Cerebellar nuclear complex (tissue), 1 donor: ENCODE measurements around the gene OR2L13.
"Not testable (repeated sequence)": the region's sequence is repeated elsewhere in the genome, so short reads cannot be mapped to it uniquely, and the experiment has no call there.

Experiments used
- DNase-seq, 2 experiments: peaks; one replicate each; lab custom pipeline; 2025; lab: John Stamatoyannopoulos, UW

OR2L13 gene, protein sequence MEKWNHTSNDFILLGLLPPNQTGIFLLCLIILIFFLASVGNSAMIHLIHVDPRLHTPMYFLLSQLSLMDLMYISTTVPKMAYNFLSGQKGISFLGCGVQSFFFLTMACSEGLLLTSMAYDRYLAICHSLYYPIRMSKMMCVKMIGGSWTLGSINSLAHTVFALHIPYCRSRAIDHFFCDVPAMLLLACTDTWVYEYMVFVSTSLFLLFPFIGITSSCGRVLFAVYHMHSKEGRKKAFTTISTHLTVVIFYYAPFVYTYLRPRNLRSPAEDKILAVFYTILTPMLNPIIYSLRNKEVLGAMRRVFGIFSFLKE

DNA sequence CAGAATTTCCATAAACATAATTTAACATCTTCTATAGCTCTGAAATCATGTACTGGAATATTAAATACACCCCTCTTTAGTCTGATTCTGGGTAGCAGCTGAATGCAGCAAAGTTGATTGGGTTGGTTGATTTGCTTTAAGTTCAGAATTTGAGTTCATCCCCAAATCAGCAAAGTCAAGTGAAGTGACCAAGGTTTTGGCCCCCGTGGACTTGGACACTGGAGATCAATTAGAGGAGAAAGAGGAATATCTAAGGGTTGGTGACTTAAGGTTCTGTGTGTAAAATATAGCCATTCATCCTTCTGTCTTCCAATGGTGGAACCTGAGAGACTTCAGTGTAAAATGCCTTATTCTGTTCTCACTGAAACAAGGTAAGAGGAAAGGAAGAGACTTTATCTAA is at the start of gene OR2L13:
Gene OR2L13, plus strand, starts transcription at position 301 of the 400 bp plus-strand sequence. CDS start 4,192 bp downstream, outside the sequence.
- no peak for DNase-seq

DNA sequence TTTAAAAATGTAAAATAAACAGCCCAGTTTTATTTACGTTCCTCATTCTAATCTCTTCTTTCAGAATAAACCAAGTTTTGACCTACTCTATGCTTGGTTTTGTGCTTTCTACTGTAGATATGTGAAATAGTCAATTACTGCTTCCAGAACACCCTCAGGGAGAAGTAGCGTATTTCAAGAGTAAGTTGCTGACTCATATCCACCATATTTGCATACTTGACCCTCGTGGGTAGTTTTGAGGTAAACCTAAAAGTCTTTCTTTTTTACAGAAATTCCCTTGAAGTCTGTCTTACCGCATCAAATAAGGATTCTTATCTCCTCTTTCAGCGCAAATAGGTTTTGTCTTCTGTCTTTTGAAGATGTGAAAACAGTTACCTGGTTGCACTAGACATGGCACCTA is 49.8 kb upstream of the OR2L13 start:
- no peak for DNase-seq

GRCh38 chr1:248046536-248046935 is 48.4 kb upstream of the OR2L13 start, which contains the start of gene OR2L3:
TSS of gene OR2L3 (plus strand) at chr1:248046836. CDS start at chr1:248060682, 13,846 bp downstream.
- DNase-seq = no peak

GRCh38 chr1:248047008-248047407 is 48.0 kb upstream of the OR2L13 start:
- DNase-seq = no peak

DNA sequence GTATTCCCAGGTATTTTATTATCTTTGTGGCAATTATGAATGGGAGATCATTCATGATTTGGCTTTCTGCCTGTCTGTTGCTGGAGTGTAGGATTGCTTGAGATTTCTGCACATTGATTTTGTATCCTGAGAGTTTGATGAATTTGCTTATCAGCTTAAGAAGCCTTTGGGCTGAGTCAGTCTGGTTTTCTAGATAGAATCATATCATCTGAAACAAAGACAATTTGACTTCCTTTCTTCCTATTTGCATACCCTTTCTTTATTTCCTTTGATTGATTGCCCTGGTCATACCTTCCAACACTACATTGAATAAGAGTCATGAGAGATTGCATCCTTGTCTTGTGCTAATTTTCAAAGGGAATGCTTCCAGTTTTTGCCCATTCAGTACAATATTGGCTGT is 40.3 kb upstream of the OR2L13 start:
- DNase-seq = no peak

GRCh38 chr1:248055261-248055660 is 39.7 kb upstream of the OR2L13 start:
- no peak for DNase-seq

DNA sequence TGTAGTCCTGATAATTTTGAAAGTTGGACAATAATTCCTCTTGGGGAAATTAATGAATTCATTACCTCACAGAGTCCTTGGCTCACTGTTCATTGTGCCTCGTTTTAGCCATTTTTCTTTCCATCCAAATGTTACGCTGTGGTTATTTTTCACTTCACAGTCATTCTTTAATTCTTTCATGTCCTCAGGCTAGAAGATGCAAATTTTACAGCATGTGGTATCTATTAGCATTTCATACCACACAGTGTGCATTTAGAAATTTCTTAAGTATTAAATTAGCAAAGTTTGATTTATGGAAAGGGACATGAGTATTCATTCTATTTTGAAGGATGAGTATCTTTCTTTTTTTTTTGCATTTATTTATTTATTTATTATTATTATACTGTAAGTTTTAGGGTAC is 29.9 kb upstream of the OR2L13 start:
- no peak for DNase-seq

GRCh38 chr1:248065604-248066003 is 29.4 kb upstream of the OR2L13 start:
- DNase-seq = no peak

GRCh38 chr1:248083864-248084263 is 11.1 kb upstream of the OR2L13 start:
- DNase-seq = not testable (repeated sequence)

GRCh38 chr1:248098529-248098928 is 3.5 kb downstream of the OR2L13 start:
- DNase-seq = no peak

- DNase-seq = no peak
These were observed 7.9 kb downstream of the OR2L13 start for GRCh38 chr1:248102847-248103246.

DNA sequence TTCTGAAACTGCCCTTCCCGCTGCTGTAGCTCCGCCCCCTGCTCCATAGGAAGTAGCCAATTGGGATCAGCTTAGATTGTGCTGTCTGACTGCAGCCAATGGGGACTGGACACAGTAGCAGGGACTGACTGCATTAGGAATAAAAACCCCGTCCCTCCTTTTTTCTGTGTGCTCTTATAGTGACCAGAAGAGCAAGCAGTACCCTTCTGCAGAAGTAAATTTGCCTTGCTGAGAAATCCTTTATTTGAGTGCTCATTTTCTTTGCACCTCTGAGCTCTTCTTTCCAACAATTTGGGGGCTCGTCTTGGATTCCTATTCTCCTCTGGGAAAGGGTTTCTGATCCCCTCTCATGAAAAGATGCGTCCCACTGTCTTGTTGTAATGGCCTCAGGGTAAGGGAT is 16.2 kb downstream of the OR2L13 start:
- DNase-seq = no peak

DNA sequence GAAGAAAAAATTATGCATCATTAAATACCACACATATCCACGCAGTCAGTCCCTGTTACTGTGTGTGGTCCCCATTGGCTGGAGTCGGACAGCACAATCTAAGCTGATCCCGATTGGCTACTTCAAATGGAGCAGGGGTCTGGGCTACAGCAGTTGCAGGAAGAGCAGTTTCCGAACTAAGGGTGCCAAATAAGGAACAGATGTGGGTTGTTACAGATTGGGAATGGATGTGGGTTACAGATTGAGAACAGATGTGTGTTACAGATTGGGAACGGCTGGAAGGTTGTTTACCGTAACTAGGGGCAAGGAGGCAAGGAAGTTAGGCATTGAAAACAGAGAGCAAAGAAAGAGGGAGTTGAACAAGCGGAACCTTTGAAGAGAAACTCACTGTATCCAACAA is 19.9 kb downstream of the OR2L13 start:
- DNase-seq = no peak

DNA sequence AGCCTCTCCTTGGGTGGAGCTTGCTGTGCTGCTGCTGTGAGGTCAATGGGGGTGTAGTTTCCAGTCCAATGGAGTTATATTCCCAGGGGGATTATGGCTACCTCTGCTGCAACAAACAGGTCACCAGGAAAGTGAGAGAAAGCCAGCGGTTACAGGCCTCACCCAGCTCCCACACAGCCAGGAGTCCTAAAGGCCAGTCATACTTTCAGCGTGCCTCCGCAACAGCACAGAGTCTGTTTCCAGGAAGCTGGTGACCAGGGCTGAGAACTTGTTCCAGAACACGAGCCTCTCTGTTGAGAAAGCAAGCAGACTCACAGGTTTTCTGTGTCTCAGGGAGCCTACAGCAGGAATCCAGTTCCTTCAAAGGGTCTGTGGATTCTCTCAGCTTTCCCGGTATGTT is 32.7 kb downstream of the OR2L13 start:
- no peak for DNase-seq

- no peak for DNase-seq
These were observed 41.8 kb downstream of the OR2L13 start for GRCh38 chr1:248136811-248137210.

DNA sequence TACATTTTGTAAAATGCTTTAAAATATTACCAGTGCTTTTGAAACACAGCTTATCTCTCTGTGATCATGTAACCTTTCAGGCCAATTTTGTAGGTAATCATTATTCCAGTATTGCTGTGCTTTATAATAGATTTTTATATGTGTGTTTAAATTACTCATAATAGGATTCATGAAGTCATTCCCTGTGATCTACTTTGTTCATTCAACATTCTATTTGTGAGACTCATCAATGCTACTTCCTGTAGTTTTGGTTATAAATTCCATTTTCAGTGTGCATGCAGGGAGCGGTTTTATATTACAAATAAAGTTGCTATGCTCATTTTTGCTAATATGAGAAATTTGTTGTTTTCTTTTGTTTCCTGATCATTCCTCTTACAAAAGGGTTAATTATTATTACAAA is 45.9 kb downstream of the OR2L13 start:
- no peak for DNase-seq

DNA sequence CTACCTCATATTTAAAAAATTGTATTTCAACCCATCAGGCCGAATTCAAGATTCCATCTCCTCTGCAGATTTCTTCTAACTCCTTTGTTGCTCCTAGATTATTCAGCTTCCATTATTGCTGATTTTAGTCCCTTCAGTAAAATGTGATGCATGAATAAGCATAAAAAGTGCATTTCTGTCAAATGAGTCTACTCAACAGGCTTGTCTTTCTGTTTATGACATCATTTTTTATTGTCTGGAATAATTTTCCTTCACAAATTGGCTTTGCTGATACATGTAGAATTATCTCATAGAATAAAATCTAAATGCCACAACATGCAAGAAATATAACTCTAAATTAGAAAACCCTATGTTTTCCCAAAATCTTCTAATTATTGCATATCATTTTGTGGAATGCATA is 48.3 kb downstream of the OR2L13 start:
- DNase-seq = no peak

GRCh38 chr1:248144513-248145198 is 49.7 kb downstream of the OR2L13 start, which contains the start of gene OR2M5:
TSS of gene OR2M5 (plus strand) at chr1:248145148. CDS start at chr1:248145148, 0 bp downstream.
- DNase-seq = no peak
